ENCODE results near the gene MAML2. TPM values are rescaled to one million over a fixed set of nuclear protein-coding genes. Genes with fewer than 3 reads are reported as not detected.

Gene MAML2
- total RNA-seq, 1 experiment from 2014 or later: 2.7 TPM

DNA sequence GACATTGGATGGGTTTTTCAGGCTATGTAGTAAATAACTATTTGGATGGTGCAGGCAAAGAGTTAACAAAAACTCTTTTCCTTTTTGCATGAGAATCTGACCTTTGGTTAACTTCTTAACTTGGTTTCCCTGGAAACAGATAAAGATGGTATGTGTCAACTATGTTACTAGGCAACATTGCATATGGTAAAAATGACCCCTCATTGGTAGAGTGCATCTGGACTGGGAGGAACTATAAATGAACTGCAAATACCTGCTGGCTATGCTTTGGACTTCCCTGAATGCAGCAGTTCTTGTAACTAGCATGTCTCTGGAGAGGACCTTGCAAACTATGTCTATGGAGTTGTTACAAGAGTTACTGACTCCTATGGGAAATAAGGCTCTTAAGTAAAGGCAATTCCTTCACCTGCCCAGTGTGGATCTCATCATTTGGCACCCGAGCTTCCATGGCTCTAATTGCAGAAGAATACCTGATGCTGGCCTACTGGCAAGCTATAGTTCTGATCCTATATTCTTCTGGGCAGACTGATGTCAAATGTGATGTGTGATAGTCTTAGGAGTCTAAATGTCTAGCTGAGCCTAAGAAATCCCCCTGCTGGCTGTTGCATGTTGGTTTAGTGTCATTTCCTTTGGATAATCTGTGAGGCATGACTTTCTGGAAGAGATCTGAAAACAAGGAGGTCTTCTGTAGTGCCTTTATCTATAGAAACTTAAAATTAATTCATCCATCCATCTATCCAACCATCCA, 292.4 kb downstream of the MAML2 start:
- H3K36me3 Mint-ChIP-seq (ENCODE audit: insufficient read depth in 1 of 3, low read depth in 3 of 3): no peaks in the 10 kb centered on the region
- no peak overlapping the region for H2BK120ac ChIP-seq (ENCODE audit: low read depth, low read length, poor library complexity, severe bottlenecking)
- H3K79me1 ChIP-seq (ENCODE audit: insufficient read depth, low read depth, low read length, poor library complexity, severe bottlenecking): no peaks in the 10 kb centered on the region
- no peak overlapping the region for H2BK20ac ChIP-seq (ENCODE audit: low read depth, low read length, poor library complexity, severe bottlenecking)
- H3K4me1 Mint-ChIP-seq: peaks cover 22% of the 10 kb centered on the region in 2 experiments
- no peak overlapping the region for H4K91ac ChIP-seq (ENCODE audit: insufficient read length, low read depth, low read length)
- no peak overlapping the region for H2AK5ac ChIP-seq (ENCODE audit: insufficient read length, low read length)
- H3K23ac ChIP-seq (ENCODE audit: insufficient read length, low read depth, low read length): no peak overlapping the region
- H2BK5ac ChIP-seq (ENCODE audit: insufficient read length, low read length): no peak overlapping the region
- H4K20me1 ChIP-seq (ENCODE audit: control insufficient read depth, insufficient read depth, insufficient read length): no peaks in the 10 kb centered on the region
- no peaks in the 10 kb centered on the region for H3K9me3 ChIP-seq (ENCODE audit: control insufficient read depth, low read depth, low read length)
- H3T11ph ChIP-seq (ENCODE audit: low read length): no peak overlapping the region
- no peak overlapping the region for H3K18ac ChIP-seq (ENCODE audit: insufficient read length, low read depth, low read length)
- no peak overlapping the region for H3K4me3 Mint-ChIP-seq
- H3K9me3 Mint-ChIP-seq: no peaks in the 10 kb centered on the region
- no peak overlapping the region for H2BK12ac ChIP-seq (ENCODE audit: insufficient read length, low read depth, low read length)
- H3K4ac ChIP-seq (ENCODE audit: low read depth, low read length): no peak overlapping the region
- no CpG with 5 or more reads among the region's 1 CpG for WGBS (ENCODE audit: extremely low coverage, insufficient read length, low lambda C conversion rate)
- no peak overlapping the region for H3K9ac ChIP-seq (ENCODE audit: extremely low read depth, insufficient read length, low read length)
- TF ChIP-seq, protein P1, sequence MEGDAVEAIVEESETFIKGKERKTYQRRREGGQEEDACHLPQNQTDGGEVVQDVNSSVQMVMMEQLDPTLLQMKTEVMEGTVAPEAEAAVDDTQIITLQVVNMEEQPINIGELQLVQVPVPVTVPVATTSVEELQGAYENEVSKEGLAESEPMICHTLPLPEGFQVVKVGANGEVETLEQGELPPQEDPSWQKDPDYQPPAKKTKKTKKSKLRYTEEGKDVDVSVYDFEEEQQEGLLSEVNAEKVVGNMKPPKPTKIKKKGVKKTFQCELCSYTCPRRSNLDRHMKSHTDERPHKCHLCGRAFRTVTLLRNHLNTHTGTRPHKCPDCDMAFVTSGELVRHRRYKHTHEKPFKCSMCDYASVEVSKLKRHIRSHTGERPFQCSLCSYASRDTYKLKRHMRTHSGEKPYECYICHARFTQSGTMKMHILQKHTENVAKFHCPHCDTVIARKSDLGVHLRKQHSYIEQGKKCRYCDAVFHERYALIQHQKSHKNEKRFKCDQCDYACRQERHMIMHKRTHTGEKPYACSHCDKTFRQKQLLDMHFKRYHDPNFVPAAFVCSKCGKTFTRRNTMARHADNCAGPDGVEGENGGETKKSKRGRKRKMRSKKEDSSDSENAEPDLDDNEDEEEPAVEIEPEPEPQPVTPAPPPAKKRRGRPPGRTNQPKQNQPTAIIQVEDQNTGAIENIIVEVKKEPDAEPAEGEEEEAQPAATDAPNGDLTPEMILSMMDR (conservative IDR thresholded peaks at IDR 0.05): peak; percentile 23; the same call in 1 of the 3 replicates
- H3K56ac ChIP-seq (ENCODE audit: insufficient read length, low read depth, low read length): no peak overlapping the region
- H3K79me2 ChIP-seq (ENCODE audit: insufficient read depth, low read length): no peaks in the 10 kb centered on the region
- H3K27me3 Mint-ChIP-seq (ENCODE audit: low read depth): no peaks in the 10 kb centered on the region; the same call in 1 of the 2 replicates
- no peak overlapping the region for H3K27ac Mint-ChIP-seq
- H3K14ac ChIP-seq (ENCODE audit: insufficient read depth, low read length): no peak overlapping the region
- no peak overlapping the region for H3K4me2 ChIP-seq (ENCODE audit: insufficient read depth, insufficient read length, low read length)
- no peak overlapping the region for H2BK15ac ChIP-seq (ENCODE audit: low read depth, low read length)
- H3K27ac ChIP-seq (ENCODE audit: insufficient read length, low read depth, low read length): no peak overlapping the region
- no peak overlapping the region for H4K5ac ChIP-seq (ENCODE audit: insufficient read length, low read depth, low read length)
- H3K27me3 ChIP-seq (ENCODE audit: insufficient read depth, low read length): no peaks in the 10 kb centered on the region
- H4K8ac ChIP-seq (replicated peaks; ENCODE audit: insufficient read length, low read depth, low read length): no peak overlapping the region
- no peak for DNase-seq
- no peak overlapping the region for H2AFZ ChIP-seq (ENCODE audit: low read length)
- H3K23me2 ChIP-seq (ENCODE audit: insufficient read length, low read depth, low read length, poor library complexity, severe bottlenecking): no peaks in the 10 kb centered on the region
- peaks cover 4% of the 10 kb centered on the region; the same call in 1 of the 2 replicates for H3K4me1 ChIP-seq (ENCODE audit: insufficient read depth, low read length)
